IMR-90 (cell line): ENCODE data around the gene DSCAML1. TPM values are rescaled to one million over a fixed set of nuclear protein-coding genes. Genes with fewer than 3 reads are reported as not detected.

Source experiments
- ATAC-seq: fragments of 200-7000 bp; cut with Tn5 transposase; 2 replicates; pipeline ENCODE4 v1.9.1; 2020; ENCODE audit warnings: low read depth, mild to moderate bottlenecking, moderate library complexity
- BruUV-seq: library from RNA; stranded (reverse); fragments of 400-500 nt; replicated peaks from 2 replicates; lab custom pipeline; 2021; lab: Mats Ljungman, UMichigan
- CTCF ChIA-PET: fragments of 300-600 bp; formaldehyde crosslinking; extraction: SDS; loops from one replicate; lab custom pipeline; 2021; ENCODE audit warnings: antibody characterized with exemption; lab: Yijun Ruan, JAX
- POLR2A ChIA-PET: fragments of 300-600 bp; sonication (Branson Sonifier 250); formaldehyde crosslinking; loops from one replicate; lab custom pipeline; 2022; ENCODE audit warnings: antibody characterized with exemption; ENCODE audit not compliant: unreplicated experiment; lab: Charles Lee
- DNase-seq: peaks from one replicate; pipeline ENCODE4 v3.0.0; 2013
- H2AFZ ChIP-seq: replicated peaks from 2 replicates; pipeline ENCODE3; 2013; ENCODE audit warnings: low read length, mild to moderate bottlenecking; ENCODE audit not compliant: poor library complexity
- H2AK5ac ChIP-seq: 2 replicates; pipeline ENCODE4 v1.6.1; 2013; ENCODE audit warnings: low read depth, low read length, inconsistent platforms
- H2AK9ac ChIP-seq: replicated peaks from 2 replicates; pipeline ENCODE3; 2013; ENCODE audit warnings: mild to moderate bottlenecking, low read depth, low read length, moderate library complexity; ENCODE audit not compliant: poor library complexity
- H2BK120ac ChIP-seq: 2 replicates; pipeline ENCODE4 v1.6.1; 2013; ENCODE audit warnings: low read depth, low read length, inconsistent platforms
- H2BK15ac ChIP-seq: 3 replicates; pipeline ENCODE4 v1.6.1; 2013; ENCODE audit warnings: low read depth, low read length, inconsistent platforms
- H2BK20ac ChIP-seq: 2 replicates; pipeline ENCODE4 v1.6.1; 2013; ENCODE audit warnings: low read depth, mild to moderate bottlenecking, inconsistent platforms, low read length, moderate library complexity
- H2BK5ac ChIP-seq: 2 replicates; pipeline ENCODE4 v1.6.1; 2013; ENCODE audit warnings: mild to moderate bottlenecking, low read depth, low read length, inconsistent platforms; ENCODE audit not compliant: poor library complexity, severe bottlenecking
- H3K14ac ChIP-seq: replicated peaks from 2 replicates; pipeline ENCODE4 v1.6.1; 2013; ENCODE audit warnings: low read depth, low read length, inconsistent platforms
- H3K18ac ChIP-seq: 2 replicates; pipeline ENCODE4 v1.6.1; 2013; ENCODE audit warnings: low read depth, low read length, control low read depth
- H3K23ac ChIP-seq: 2 replicates; pipeline ENCODE4 v1.6.1; 2013; ENCODE audit warnings: low read depth, low read length, inconsistent platforms
- H3K27ac ChIP-seq: 2 replicates; pipeline ENCODE4 v1.5.1; 2013; ENCODE audit warnings: mild to moderate bottlenecking, control low read depth, low read length; ENCODE audit not compliant: insufficient read depth
- H3K27me3 ChIP-seq: 2 replicates; pipeline ENCODE4 v1.6.1; 2013; ENCODE audit warnings: low read length; ENCODE audit not compliant: control insufficient read depth, insufficient read depth
- H3K36me3 ChIP-seq: 2 replicates; pipeline ENCODE4 v1.6.1; 2013; ENCODE audit warnings: low read length, mixed read lengths; ENCODE audit not compliant: control insufficient read depth, insufficient read depth
- H3K4ac ChIP-seq: 2 replicates; pipeline ENCODE4 v1.6.1; 2013; ENCODE audit warnings: low read depth, low read length, inconsistent platforms
- H3K4me1 ChIP-seq: 2 replicates; pipeline ENCODE4 v1.6.1; 2013; ENCODE audit warnings: low read length, mixed read lengths; ENCODE audit not compliant: control insufficient read depth, insufficient read depth
- H3K4me2 ChIP-seq: 2 replicates; pipeline ENCODE4 v1.6.1; 2013; ENCODE audit warnings: low read depth, mild to moderate bottlenecking, control low read depth, low read length, moderate library complexity
- H3K4me3 ChIP-seq: 2 replicates; pipeline ENCODE4 v1.5.1; 2013; ENCODE audit warnings: low read depth, mild to moderate bottlenecking, control low read depth, low read length, moderate library complexity; ENCODE audit not compliant: insufficient read depth
- H3K56ac ChIP-seq: 2 replicates; pipeline ENCODE4 v1.6.1; 2013; ENCODE audit warnings: low read length, inconsistent platforms; ENCODE audit not compliant: insufficient read depth; ENCODE audit errors: extremely low read depth
- H3K79me1 ChIP-seq, 2 experiments: 2 replicates each; pipeline ENCODE4 v1.6.1; 2013; ENCODE audit warnings: low read length in 2 of 2, inconsistent platforms in 1 of 2, low read depth in 1 of 2
- H3K9ac ChIP-seq: 2 replicates; pipeline ENCODE4 v1.6.1; 2013; ENCODE audit warnings: low read depth, low read length, control low read depth
- H3K9me1 ChIP-seq: 2 replicates; pipeline ENCODE4 v1.6.1; 2013; ENCODE audit warnings: low read length, inconsistent platforms; ENCODE audit not compliant: insufficient read depth
- H3K9me3 ChIP-seq: 2 replicates; pipeline ENCODE4 v1.6.1; 2013; ENCODE audit warnings: low read length; ENCODE audit not compliant: control insufficient read depth, insufficient read depth
- H4K20me1 ChIP-seq: 2 replicates; pipeline ENCODE4 v1.6.1; 2013; ENCODE audit warnings: low read length, inconsistent platforms; ENCODE audit not compliant: insufficient read depth
- H4K5ac ChIP-seq: 2 replicates; pipeline ENCODE4 v1.6.1; 2013; ENCODE audit warnings: mild to moderate bottlenecking, low read depth, low read length, control low read depth
- H4K8ac ChIP-seq, 2 experiments: 2 replicates each; pipeline ENCODE4 v1.6.1; 2013; ENCODE audit warnings: low read depth in 2 of 2, low read length in 2 of 2, control low read depth in 1 of 2, inconsistent platforms in 1 of 2
- H4K91ac ChIP-seq: 2 replicates; pipeline ENCODE4 v1.6.1; 2013; ENCODE audit warnings: low read depth, low read length, inconsistent platforms; ENCODE audit not compliant: insufficient read depth
- ELK1 ChIP-seq: fragments of 150-350 bp; IDR thresholded peaks from 2 replicates; pipeline ENCODE4 v1.6.1; 2016; ENCODE audit warnings: low read depth, mild to moderate bottlenecking, low read length, moderate library complexity, borderline replicate concordance
- USF2 ChIP-seq: fragments of 150-350 bp; IDR thresholded peaks from 2 replicates; pipeline ENCODE4 v1.6.1; 2017; ENCODE audit warnings: mild to moderate bottlenecking, antibody characterized with exemption, low read length, low read depth
- whole genome bisulfite sequencing, 2 experiments: methylation state at CpG; one replicate each; pipeline versions ENCODE4 v1.1.5 to v1.1.7; 2013; ENCODE audit warnings: missing lambda C conversion rate in 2 of 2; ENCODE audit not compliant: insufficient read length in 1 of 2; ENCODE audit errors: extremely low coverage in 2 of 2; 5-methylcytosine and 5-hydroxymethylcytosine counted together
- dilution Hi-C: fragments of 300-500 bp; cut with HindIII; formaldehyde crosslinking; loops from one replicate; pipeline ENCODE4 v1.14.3; 2018; ENCODE audit warnings: low sequenced_read_pairs; ENCODE audit not compliant: unreplicated experiment
- in situ Hi-C: fragments of 300-500 bp; cut with MboI; formaldehyde crosslinking; loops from 3 replicates; pipeline ENCODE4 v1.14.3; 2019; ENCODE audit warnings: low sequenced_read_pairs, inconsistent platforms, mixed read lengths
- intact Hi-C: fragments of 100-400 bp; cut with micrococcal nuclease; formaldehyde crosslinking; loops from 2 replicates; pipeline ENCODE4 v1.10.0; 2022
- polyA plus RNA-seq, 3 experiments: library from polyadenylated mRNA; depleted of rRNA; stranded (reverse); fragments of >200 nt; gene quantifications; 2 replicates each; pipeline ENCODE4 v1.2.3, GENCODE V29; 2012; ENCODE audit warnings: low replicate concordance in 1 of 3
- total RNA-seq: library from RNA; depleted of rRNA; stranded (reverse); fragments of >200 nt; gene quantifications from 2 replicates; pipeline ENCODE4 v1.2.3, GENCODE V29; 2012

Gene DSCAML1
- total and polyA plus RNA-seq, 2 of the 4 experiments (the other 2 are of a cell fraction) = not detected

GRCh38 chr11:117838901-117839300 is 41.9 kb upstream of the DSCAML1 start:
- H3K23ac ChIP-seq = no peak overlapping the region
- H2AFZ ChIP-seq = no peak overlapping the region
- no peaks in the 10 kb centered on the region for H3K4me1 ChIP-seq
- no peak overlapping the region for H2BK120ac ChIP-seq
- H3K56ac ChIP-seq = no peak overlapping the region
- H4K91ac ChIP-seq = no peak overlapping the region
- H3K27me3 ChIP-seq = peaks cover 25% of the 10 kb centered on the region
- ATAC-seq = no peak
- H2BK5ac ChIP-seq = no peak overlapping the region
- WGBS, 2 experiments = no CpG with 5 or more reads among the region's 8 CpGs
- intact Hi-C loops (no loop called here), in situ Hi-C loops (no loop called here), dilution Hi-C loops (no loop called here)
- no peak overlapping the region for H3K18ac ChIP-seq
- no peaks in the 10 kb centered on the region for H3K9me1 ChIP-seq
- H3K27ac ChIP-seq = no peak overlapping the region
- H3K79me1 ChIP-seq = no peaks in the 10 kb centered on the region
- no peak overlapping the region for H3K4ac ChIP-seq
- H2BK20ac ChIP-seq = no peak overlapping the region
- DNase-seq = no peak
- H3K4me3 ChIP-seq = no peak overlapping the region
- CTCF ChIA-PET = no interaction called here
- no peak overlapping the region for H4K5ac ChIP-seq
- no TSS peak for BruUV-seq
- H4K8ac ChIP-seq = no peak overlapping the region
- no peak overlapping the region for H2AK5ac ChIP-seq
- H2AK9ac ChIP-seq = no peak overlapping the region
- H2BK15ac ChIP-seq = no peak overlapping the region
- TF ChIP-seq USF2 (no peak), ELK1 (no peak)
- POLR2A ChIA-PET = no interaction called here
- no peaks in the 10 kb centered on the region for H3K36me3 ChIP-seq
- H3K9me3 ChIP-seq = no peaks in the 10 kb centered on the region
- H3K9ac ChIP-seq = no peak overlapping the region
- H3K14ac ChIP-seq = no peak overlapping the region
- H3K4me2 ChIP-seq = no peak overlapping the region
- H4K20me1 ChIP-seq = no peaks in the 10 kb centered on the region
